Measurements from ENCODE around the gene TNN.

Gene TNN

DNA sequence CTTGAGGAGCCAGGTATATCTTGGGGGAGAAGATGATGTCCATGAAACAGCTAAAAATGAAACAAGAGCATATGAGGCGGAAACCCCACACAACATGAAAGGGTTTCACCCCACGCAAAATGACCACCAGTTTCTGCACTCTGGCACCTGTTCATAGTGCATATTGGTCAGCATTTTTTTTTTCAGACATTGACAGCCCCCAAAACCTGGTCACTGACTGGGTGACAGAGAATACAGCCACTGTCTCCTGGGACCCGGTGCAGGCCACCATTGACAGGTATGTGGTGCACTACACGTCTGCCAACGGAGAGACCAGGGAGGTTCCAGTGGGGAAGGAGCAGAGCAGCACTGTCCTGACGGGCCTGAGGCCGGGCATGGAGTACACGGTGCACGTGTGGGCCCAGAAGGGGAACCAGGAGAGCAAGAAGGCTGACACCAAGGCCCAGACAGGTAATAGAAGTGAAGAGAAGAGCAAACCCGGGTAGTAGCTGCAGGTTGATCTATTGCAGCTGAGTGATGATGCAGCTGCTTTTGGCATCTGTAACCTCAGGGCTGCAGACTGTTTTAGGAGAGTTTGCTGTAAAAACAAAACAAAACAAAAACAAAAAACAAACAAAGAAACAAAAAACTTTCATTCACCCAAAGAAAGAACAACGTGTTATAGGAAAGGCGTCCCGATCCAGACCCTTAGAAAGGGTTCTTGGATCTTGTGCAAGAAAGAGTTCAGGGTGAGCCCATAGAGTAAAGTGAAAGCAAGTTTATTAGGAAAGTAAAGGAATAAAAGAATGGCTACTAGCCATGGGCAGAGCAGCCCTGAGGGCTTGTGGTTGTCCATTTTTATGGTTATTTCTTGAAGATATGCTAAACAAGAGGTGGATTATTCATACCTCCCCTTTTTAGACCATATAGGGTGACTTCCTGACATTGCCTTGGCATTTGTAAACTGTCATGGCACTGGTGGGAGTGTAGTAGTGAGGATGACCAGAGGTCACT, 51.0 kb downstream of the TNN start:
- no peaks in the 10 kb centered on the region for H3K4me1 Mint-ChIP-seq (ENCODE audit: low read depth)
- peaks cover 2% of the 10 kb centered on the region for H3K27me3 Mint-ChIP-seq
- peaks cover 2% of the 10 kb centered on the region for H3K36me3 Mint-ChIP-seq
- no peak overlapping the region for H3K27ac Mint-ChIP-seq
- H3K9me3 Mint-ChIP-seq (ENCODE audit: low read depth) = peaks cover 10% of the 10 kb centered on the region
- H3K4me3 Mint-ChIP-seq = no peak overlapping the region

GRCh38 chr1:175120511-175120910, 52.9 kb downstream of the TNN start:
- H3K4me3 Mint-ChIP-seq = no peak overlapping the region

DNA sequence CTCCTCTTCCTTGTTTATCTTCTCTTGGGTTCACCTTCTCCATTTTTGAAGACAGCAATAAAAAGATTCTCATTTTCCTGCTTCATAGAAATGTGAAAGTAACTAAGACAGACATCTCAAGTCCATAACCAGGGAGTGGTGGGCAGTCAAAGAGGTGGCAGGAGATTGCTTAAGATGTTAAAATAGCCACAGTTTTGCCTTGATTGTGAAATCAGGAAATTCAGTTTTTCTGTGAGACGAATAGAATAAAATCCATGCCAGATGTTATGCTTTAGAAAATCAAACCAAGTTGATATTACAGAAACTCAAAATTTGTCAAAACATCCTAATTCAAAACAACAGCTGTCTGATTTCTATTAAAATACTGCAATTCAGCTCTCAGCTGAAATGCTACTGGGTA, 57.2 kb downstream of the TNN start:
- Mint-ChIP-seq H3K9me3 (ENCODE audit: low read depth) (no peaks in the 10 kb centered on the region), H3K4me3 (no peak overlapping the region), H3K27me3 (no peaks in the 10 kb centered on the region), H3K36me3 (no peaks in the 10 kb centered on the region), H3K27ac (no peak overlapping the region), H3K4me1 (ENCODE audit: low read depth) (no peaks in the 10 kb centered on the region)

More at GRCh38 chr1:175120511-175120910, 52.9 kb downstream of the TNN start:
- H3K27me3 Mint-ChIP-seq = no peaks in the 10 kb centered on the region
- H3K27ac Mint-ChIP-seq = no peak overlapping the region
- H3K36me3 Mint-ChIP-seq = no peaks in the 10 kb centered on the region
- no peaks in the 10 kb centered on the region for H3K4me1 Mint-ChIP-seq (ENCODE audit: low read depth)
- H3K9me3 Mint-ChIP-seq (ENCODE audit: low read depth) = no peaks in the 10 kb centered on the region

- Mint-ChIP-seq H3K27ac (no peak overlapping the region), H3K4me1 (ENCODE audit: low read depth) (no peaks in the 10 kb centered on the region), H3K4me3 (no peak overlapping the region), H3K9me3 (ENCODE audit: low read depth) (no peaks in the 10 kb centered on the region), H3K27me3 (no peaks in the 10 kb centered on the region), H3K36me3 (no peaks in the 10 kb centered on the region)
These were observed 58.7 kb downstream of the TNN start for GRCh38 chr1:175126347-175126746.

DNA sequence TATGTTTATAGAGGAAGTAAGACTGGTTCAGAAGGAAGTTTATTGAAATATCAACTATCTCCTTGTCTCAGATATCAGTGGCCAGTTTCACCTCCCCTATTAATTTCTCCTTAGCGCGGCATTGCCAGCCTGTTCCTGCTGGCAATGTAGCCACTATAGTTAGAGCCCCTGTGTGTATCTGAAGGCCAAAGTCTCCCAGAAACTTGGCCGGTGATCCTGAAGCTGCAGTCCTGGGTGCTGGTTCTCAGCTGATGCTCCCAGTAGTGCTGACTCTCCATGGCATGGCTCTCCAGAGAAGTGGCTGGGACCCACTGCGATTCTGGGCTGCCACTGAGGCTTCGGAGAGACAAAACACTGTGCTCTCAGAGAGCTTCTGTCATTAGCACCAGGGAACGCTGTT, 59.9 kb downstream of the TNN start:
- Mint-ChIP-seq H3K4me1 (ENCODE audit: low read depth) (no peaks in the 10 kb centered on the region), H3K4me3 (no peak overlapping the region), H3K27me3 (no peaks in the 10 kb centered on the region), H3K27ac (no peak overlapping the region), H3K36me3 (no peaks in the 10 kb centered on the region), H3K9me3 (ENCODE audit: low read depth) (no peaks in the 10 kb centered on the region)

DNA sequence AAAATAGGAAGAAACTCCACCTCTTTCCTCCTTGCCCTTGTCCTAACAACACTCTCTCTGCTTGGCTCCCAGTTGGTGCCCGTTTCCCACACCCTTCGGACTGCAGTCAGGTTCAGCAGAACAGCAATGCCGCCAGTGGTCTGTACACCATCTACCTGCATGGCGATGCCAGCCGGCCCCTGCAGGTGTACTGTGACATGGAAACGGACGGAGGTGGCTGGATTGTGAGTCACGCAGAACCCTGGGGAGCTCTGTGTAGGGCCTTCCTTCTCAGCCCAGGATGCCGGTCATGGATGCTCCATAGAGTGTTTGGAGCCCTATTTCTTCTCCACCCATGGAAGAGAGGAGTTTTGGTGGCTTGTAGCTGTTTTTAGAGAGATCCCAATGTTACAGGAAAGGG, 60.9 kb downstream of the TNN start:
- H3K4me3 Mint-ChIP-seq = no peak overlapping the region
- H3K9me3 Mint-ChIP-seq (ENCODE audit: low read depth) = no peaks in the 10 kb centered on the region
- H3K4me1 Mint-ChIP-seq (ENCODE audit: low read depth) = no peaks in the 10 kb centered on the region
- H3K27me3 Mint-ChIP-seq = no peaks in the 10 kb centered on the region
- no peak overlapping the region for H3K27ac Mint-ChIP-seq
- no peaks in the 10 kb centered on the region for H3K36me3 Mint-ChIP-seq

DNA sequence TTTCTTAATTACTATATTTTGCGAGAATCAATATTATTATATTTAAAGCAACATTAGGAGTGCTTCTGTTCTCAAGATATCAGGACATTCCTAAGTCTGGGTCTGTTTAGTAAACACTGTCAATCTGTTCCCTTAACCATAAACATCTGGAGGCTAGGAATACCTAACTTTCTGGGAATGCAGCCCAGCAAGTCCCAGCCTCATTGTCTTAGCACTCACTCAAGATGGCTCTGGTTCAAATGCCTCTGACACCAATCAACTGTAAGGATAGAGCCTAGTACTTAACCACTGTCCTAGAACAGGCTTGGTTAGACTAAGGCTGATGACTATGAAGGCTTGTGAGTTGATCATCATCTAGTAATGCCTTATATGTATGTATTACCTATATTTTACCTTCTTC, 61.5 kb downstream of the TNN start:
- H3K27me3 Mint-ChIP-seq = no peaks in the 10 kb centered on the region
- no peaks in the 10 kb centered on the region for H3K36me3 Mint-ChIP-seq
- no peak overlapping the region for H3K4me3 Mint-ChIP-seq
- H3K9me3 Mint-ChIP-seq (ENCODE audit: low read depth) = no peaks in the 10 kb centered on the region
- H3K4me1 Mint-ChIP-seq (ENCODE audit: low read depth) = no peaks in the 10 kb centered on the region
- no peak overlapping the region for H3K27ac Mint-ChIP-seq

DNA sequence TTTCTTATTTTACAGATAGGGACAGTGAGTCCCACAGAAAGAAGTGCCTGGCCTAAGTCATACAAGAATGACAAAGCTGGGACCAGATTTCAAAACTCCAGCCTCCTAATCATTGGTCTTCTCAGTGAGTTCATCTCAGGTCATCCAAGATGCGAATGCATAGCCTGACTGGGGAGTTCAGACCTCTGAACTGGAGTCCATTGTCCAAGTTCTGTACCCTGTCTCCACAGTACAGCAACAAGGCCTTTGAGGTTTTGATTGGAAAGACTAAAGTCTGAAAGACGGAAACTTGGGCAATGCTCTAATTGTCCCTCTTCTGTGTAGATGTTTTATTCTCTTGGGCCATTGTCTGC, 62.0 kb downstream of the TNN start:
- Mint-ChIP-seq H3K27ac (no peak overlapping the region), H3K9me3 (ENCODE audit: low read depth) (no peaks in the 10 kb centered on the region), H3K27me3 (no peaks in the 10 kb centered on the region), H3K4me1 (ENCODE audit: low read depth) (no peaks in the 10 kb centered on the region), H3K4me3 (no peak overlapping the region), H3K36me3 (no peaks in the 10 kb centered on the region)

- no peaks in the 10 kb centered on the region for H3K36me3 Mint-ChIP-seq
- H3K9me3 Mint-ChIP-seq (ENCODE audit: low read depth) = no peaks in the 10 kb centered on the region
- H3K27ac Mint-ChIP-seq = no peak overlapping the region
- H3K4me1 Mint-ChIP-seq (ENCODE audit: low read depth) = no peaks in the 10 kb centered on the region
- no peak overlapping the region for H3K4me3 Mint-ChIP-seq
- no peaks in the 10 kb centered on the region for H3K27me3 Mint-ChIP-seq
These were observed 62.5 kb downstream of the TNN start for GRCh38 chr1:175129997-175130648.

- H3K4me3 Mint-ChIP-seq = no peak overlapping the region
- H3K4me1 Mint-ChIP-seq (ENCODE audit: low read depth) = no peaks in the 10 kb centered on the region
- H3K36me3 Mint-ChIP-seq = no peaks in the 10 kb centered on the region
- no peaks in the 10 kb centered on the region for H3K27me3 Mint-ChIP-seq
- no peak overlapping the region for H3K27ac Mint-ChIP-seq
- H3K9me3 Mint-ChIP-seq (ENCODE audit: low read depth) = no peaks in the 10 kb centered on the region
These were observed 63.0 kb downstream of the TNN start for GRCh38 chr1:175130649-175131045.

GRCh38 chr1:175131095-175131494, 63.5 kb downstream of the TNN start:
- H3K9me3 Mint-ChIP-seq (ENCODE audit: low read depth) = no peaks in the 10 kb centered on the region

DNA sequence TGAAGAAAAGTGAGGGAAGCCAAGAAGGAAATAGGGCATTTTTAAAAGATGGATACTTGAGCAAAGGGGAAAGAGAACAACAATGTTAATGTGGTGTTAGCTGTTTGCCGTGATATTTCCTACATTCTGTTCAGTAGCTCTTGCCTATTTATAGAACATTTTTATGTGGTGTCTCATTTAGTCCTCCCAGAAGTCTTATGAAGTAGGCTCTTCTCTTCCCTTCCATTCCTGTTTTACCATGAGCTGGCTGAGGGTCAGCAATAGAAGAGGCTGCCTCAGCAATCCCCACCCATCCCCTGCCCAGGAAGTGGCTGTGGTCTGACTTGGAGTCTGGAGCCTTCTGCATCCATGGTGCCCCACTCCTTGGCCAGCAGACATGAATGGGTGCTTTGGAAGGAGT, 64.8 kb downstream of the TNN start:
- peaks cover 5% of the 10 kb centered on the region for H3K27me3 Mint-ChIP-seq
- H3K4me1 Mint-ChIP-seq (ENCODE audit: low read depth) = no peaks in the 10 kb centered on the region
- no peaks in the 10 kb centered on the region for H3K9me3 Mint-ChIP-seq (ENCODE audit: low read depth)
- H3K27ac Mint-ChIP-seq = no peak overlapping the region
- no peaks in the 10 kb centered on the region for H3K36me3 Mint-ChIP-seq
- no peak overlapping the region for H3K4me3 Mint-ChIP-seq

More at GRCh38 chr1:175131095-175131494, 63.5 kb downstream of the TNN start:
- Mint-ChIP-seq H3K27me3 (peaks cover 2% of the 10 kb centered on the region), H3K4me1 (ENCODE audit: low read depth) (no peaks in the 10 kb centered on the region), H3K36me3 (no peaks in the 10 kb centered on the region), H3K4me3 (no peak overlapping the region), H3K27ac (no peak overlapping the region)

GRCh38 chr1:175133673-175134435, 66.2 kb downstream of the TNN start:
- Mint-ChIP-seq H3K4me3 (no peak overlapping the region), H3K27me3 (peaks cover 5% of the 10 kb centered on the region), H3K27ac (no peak overlapping the region), H3K4me1 (ENCODE audit: low read depth) (no peaks in the 10 kb centered on the region), H3K36me3 (no peaks in the 10 kb centered on the region), H3K9me3 (ENCODE audit: low read depth) (no peaks in the 10 kb centered on the region)

- no peaks in the 10 kb centered on the region for H3K36me3 Mint-ChIP-seq
- H3K4me3 Mint-ChIP-seq = no peak overlapping the region
- no peak overlapping the region for H3K27ac Mint-ChIP-seq
- H3K9me3 Mint-ChIP-seq (ENCODE audit: low read depth) = no peaks in the 10 kb centered on the region
- H3K27me3 Mint-ChIP-seq = peaks cover 5% of the 10 kb centered on the region
- no peaks in the 10 kb centered on the region for H3K4me1 Mint-ChIP-seq (ENCODE audit: low read depth)
These were observed 66.9 kb downstream of the TNN start for GRCh38 chr1:175134500-175134899.

DNA sequence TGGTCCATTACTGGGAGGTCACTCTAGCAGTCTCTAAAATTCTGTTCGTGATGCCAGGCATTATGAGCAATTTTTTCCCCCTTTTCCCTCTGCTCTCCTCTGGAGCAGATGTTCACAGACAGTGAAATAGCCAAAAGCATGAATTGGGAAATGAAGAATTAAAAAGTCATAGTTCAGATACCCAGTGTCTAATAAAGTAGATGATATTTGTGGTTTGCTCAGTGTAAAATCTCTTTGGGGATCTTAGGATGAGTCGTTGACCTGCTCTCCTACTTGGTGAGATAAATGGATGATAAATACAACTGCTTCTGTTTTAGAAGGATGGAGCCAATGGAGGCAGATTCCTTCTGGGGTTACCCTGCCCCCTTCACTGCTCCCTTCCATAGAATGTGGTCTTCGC, 68.6 kb downstream of the TNN start:
- no peaks in the 10 kb centered on the region for H3K4me1 Mint-ChIP-seq (ENCODE audit: low read depth)
- no peaks in the 10 kb centered on the region for H3K36me3 Mint-ChIP-seq
- no peak overlapping the region for H3K4me3 Mint-ChIP-seq
- peaks cover 5% of the 10 kb centered on the region for H3K27me3 Mint-ChIP-seq
- no peaks in the 10 kb centered on the region for H3K9me3 Mint-ChIP-seq (ENCODE audit: low read depth)
- H3K27ac Mint-ChIP-seq = no peak overlapping the region
